KMS-11 (cell line): ENCODE data around the gene FKBP8.
A peak's percentile ranks its signal among the peaks of the same experiment; 100 is the strongest.

ENCODE experiments used
- H2AFZ ChIP-seq: fragments of 200-600 bp; sonication (generic); 2 replicates; pipeline ENCODE4 v1.6.1; 2016; ENCODE audit warnings: antibody characterized with exemption, mixed run types, low read depth
- H3K27ac ChIP-seq: fragments of 200-600 bp; sonication (generic); 2 replicates; pipeline ENCODE4 v1.6.1; 2016; ENCODE audit warnings: mild to moderate bottlenecking, mixed run types
- H3K27me3 ChIP-seq: fragments of 200-600 bp; sonication (generic); 2 replicates; pipeline ENCODE4 v1.6.1; 2017; ENCODE audit warnings: mild to moderate bottlenecking, low read depth, mixed run types, moderate library complexity; ENCODE audit not compliant: insufficient read depth
- H3K36me3 ChIP-seq: fragments of 200-600 bp; sonication (generic); 2 replicates; pipeline ENCODE4 v1.6.1; 2017; ENCODE audit warnings: mild to moderate bottlenecking, mixed run types; ENCODE audit not compliant: insufficient read depth
- H3K4me1 ChIP-seq: fragments of 200-600 bp; sonication (generic); 2 replicates; pipeline ENCODE4 v1.6.1; 2016; ENCODE audit warnings: mild to moderate bottlenecking, low read depth, mixed run types; ENCODE audit not compliant: poor library complexity, severe bottlenecking
- H3K4me2 ChIP-seq: fragments of 200-600 bp; sonication (generic); 2 replicates; pipeline ENCODE4 v1.7.0; 2016; ENCODE audit warnings: mild to moderate bottlenecking, mixed run types
- H3K4me3 ChIP-seq: fragments of 200-600 bp; sonication (generic); IDR thresholded peaks from 2 replicates; pipeline ENCODE4 v1.6.1; 2017; ENCODE audit warnings: low read depth, low read length, mixed read lengths; ENCODE audit not compliant: insufficient read depth
- H3K79me2 ChIP-seq: fragments of 200-600 bp; sonication (generic); 2 replicates; pipeline ENCODE4 v1.6.1; 2016; ENCODE audit warnings: low read depth, mixed run types; ENCODE audit not compliant: insufficient read depth
- H3K9ac ChIP-seq: fragments of 200-600 bp; sonication (generic); 2 replicates; pipeline ENCODE4 v1.6.1; 2016; ENCODE audit warnings: mild to moderate bottlenecking, mixed run types
- H4K20me1 ChIP-seq: fragments of 200-600 bp; sonication (generic); 2 replicates; pipeline ENCODE4 v1.6.1; 2016; ENCODE audit warnings: mild to moderate bottlenecking, mixed run types; ENCODE audit not compliant: insufficient read depth
- CTCF ChIP-seq: fragments of 200-600 bp; sonication (generic); conservative IDR thresholded peaks from 2 replicates; pipeline ENCODE4 v1.6.1; 2017; ENCODE audit warnings: low read depth, mild to moderate bottlenecking, antibody characterized with exemption, low read length, moderate library complexity, mixed read lengths

The FKBP8 gene

GRCh38 chr19:18557411-18558201 is 14.2 kb upstream of the FKBP8 start, which contains the start of gene KXD1:
KXD1 (plus strand) TSS chr19:18557870; CDS start chr19:18562057, 4,187 bp downstream.
- Histone ChIP-seq H3K4me3 (no peak within 1 kb of the TSS), H3K9ac (peak within 1 kb of the TSS; percentile 66), H3K4me1 (peaks cover 12% of the 10 kb centered on the region), H2AFZ (peak within 1 kb of the TSS; percentile 64), H3K36me3 (no peaks in the 10 kb centered on the region), H3K27ac (peak within 1 kb of the TSS; percentile 36), H3K27me3 (no peaks in the 10 kb centered on the region), H4K20me1 (no peaks in the 10 kb centered on the region), H3K4me2 (peak within 1 kb of the TSS; percentile 63), H3K79me2 (peaks cover 19% of the 10 kb centered on the region)
- no peak for TF ChIP-seq CTCF

GRCh38 chr19:18551631-18552030 is 8.3 kb upstream of the FKBP8 start:
- H3K4me3 ChIP-seq: no peak overlapping the region
- no peaks in the 10 kb centered on the region for H4K20me1 ChIP-seq
- H3K9ac ChIP-seq: no peak overlapping the region
- H3K27ac ChIP-seq: no peak overlapping the region
- H3K4me2 ChIP-seq: no peak overlapping the region
- no peaks in the 10 kb centered on the region for H3K36me3 ChIP-seq
- no peaks in the 10 kb centered on the region for H3K27me3 ChIP-seq
- H3K4me1 ChIP-seq: no peaks in the 10 kb centered on the region
- no peak for TF ChIP-seq CTCF
- H2AFZ ChIP-seq: no peak overlapping the region
- H3K79me2 ChIP-seq: no peaks in the 10 kb centered on the region

GRCh38 chr19:18543814-18544475 is 572 bp upstream of the FKBP8 start:
- Histone ChIP-seq H2AFZ (peak overlapping the region; percentile 77), H3K9ac (peak overlapping the region; percentile 18; the same call in 1 of the 2 replicates), H3K4me3 (no peak overlapping the region)

More at GRCh38 chr19:18543814-18544475, 572 bp upstream of the FKBP8 start:
- Histone ChIP-seq H3K4me1 (peaks cover 12% of the 10 kb centered on the region), H4K20me1 (no peaks in the 10 kb centered on the region), H3K36me3 (no peaks in the 10 kb centered on the region), H3K79me2 (peaks cover 10% of the 10 kb centered on the region), H3K4me2 (peak overlapping the region; percentile 67), H3K27ac (peak overlapping the region; percentile 26), H3K27me3 (no peaks in the 10 kb centered on the region)
- no peak for TF ChIP-seq CTCF
